Karpas-422 (cell line): ENCODE data around the gene CGNL1. TPM values are rescaled to one million over a fixed set of nuclear protein-coding genes. Genes with fewer than 3 reads are reported as not detected.

ENCODE experiments used
- DNase-seq: peaks from one replicate; pipeline ENCODE4 v3.0.0-alpha.2; 2015
- H2AFZ ChIP-seq: fragments of 200-600 bp; sonication (generic); 2 replicates; pipeline ENCODE4 v1.6.1; 2014; ENCODE audit warnings: antibody characterized with exemption, low read length, mixed read lengths
- H3K27ac ChIP-seq: fragments of 200-600 bp; sonication (generic); 2 replicates; pipeline ENCODE4 v1.5.1; 2014; ENCODE audit warnings: mild to moderate bottlenecking, low read length, moderate library complexity
- H3K27me3 ChIP-seq: fragments of 200-600 bp; sonication (generic); 2 replicates; pipeline ENCODE4 v1.6.1; 2014; ENCODE audit warnings: low read length, mixed read lengths
- H3K36me3 ChIP-seq: fragments of 200-600 bp; sonication (generic); 2 replicates; pipeline ENCODE4 v1.6.1; 2014; ENCODE audit warnings: low read length, mixed read lengths; ENCODE audit not compliant: insufficient read depth
- H3K4me1 ChIP-seq: fragments of 200-600 bp; sonication (generic); 2 replicates; pipeline ENCODE4 v1.6.1; 2014; ENCODE audit warnings: mild to moderate bottlenecking, low read length, mixed read lengths
- H3K4me2 ChIP-seq: fragments of 200-600 bp; sonication (generic); 2 replicates; pipeline ENCODE4 v1.6.1; 2014; ENCODE audit warnings: low read length, low read depth, mild to moderate bottlenecking; ENCODE audit not compliant: poor library complexity, severe bottlenecking
- H3K4me3 ChIP-seq: fragments of 200-600 bp; sonication (generic); 2 replicates; pipeline ENCODE4 v1.5.1; 2014; ENCODE audit warnings: mild to moderate bottlenecking, antibody characterized with exemption, low read length, mixed read lengths
- H3K79me2 ChIP-seq: fragments of 200-600 bp; sonication (generic); 2 replicates; pipeline ENCODE4 v1.6.1; 2014; ENCODE audit warnings: mild to moderate bottlenecking, low read length, mixed read lengths
- H3K9ac ChIP-seq: fragments of 200-600 bp; sonication (generic); 2 replicates; pipeline ENCODE4 v1.6.0; 2014; ENCODE audit warnings: low read length
- H3K9me2 ChIP-seq: fragments of 200-600 bp; sonication (generic), shearing (Covaris generic); replicated peaks from 2 replicates; pipeline ENCODE4 v1.6.0; 2014; ENCODE audit warnings: mild to moderate bottlenecking, low read length, moderate library complexity; ENCODE audit not compliant: insufficient read depth
- H3K9me3 ChIP-seq: fragments of 300-700, 200-600 bp; sonication (generic); 2 replicates; pipeline ENCODE4 v1.6.1; 2014; ENCODE audit warnings: low read length, mixed read lengths
- H4K20me1 ChIP-seq: fragments of 200-600 bp; sonication (generic); 2 replicates; pipeline ENCODE4 v1.6.1; 2014; ENCODE audit warnings: mild to moderate bottlenecking, antibody characterized with exemption, low read length, low read depth; ENCODE audit not compliant: insufficient read depth
- total RNA-seq: library from RNA; depleted of rRNA; stranded (reverse); fragments of >200 nt; shearing (Covaris generic); gene quantifications from 2 replicates; pipeline ENCODE4 v1.2.3, GENCODE V29; 2014; ENCODE audit warnings: low replicate concordance

The CGNL1 gene
- total RNA-seq, 1 experiment from 2014 or later, result not detected

DNA sequence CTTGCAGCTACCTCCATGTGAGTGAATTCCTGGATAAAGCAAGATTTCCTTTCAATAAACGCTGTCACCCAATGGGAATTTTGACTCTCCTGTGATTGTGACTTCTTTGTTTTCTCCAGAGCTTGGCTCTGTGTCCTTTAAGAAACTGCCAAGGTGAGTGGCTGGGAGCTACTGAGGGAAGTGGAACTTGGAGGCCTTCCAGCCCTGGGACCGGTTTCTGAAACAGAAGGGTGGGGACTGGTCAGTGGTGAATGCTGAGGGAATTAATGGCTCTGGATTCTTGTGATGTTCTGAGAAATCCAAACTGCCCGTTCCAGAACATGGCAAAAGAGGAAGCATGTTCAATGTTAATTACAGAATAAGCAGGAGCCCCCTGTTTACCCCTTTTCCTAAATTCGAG is 174.3 kb downstream of the CGNL1 start:
- H3K36me3 ChIP-seq, result no peaks in the 10 kb centered on the region
- no peaks in the 10 kb centered on the region for H3K9me2 ChIP-seq
- no peaks in the 10 kb centered on the region for H3K79me2 ChIP-seq
- no peak for DNase-seq
- no peak overlapping the region for H2AFZ ChIP-seq
- H3K9me3 ChIP-seq, result no peaks in the 10 kb centered on the region
- H4K20me1 ChIP-seq, result no peaks in the 10 kb centered on the region
- no peak overlapping the region for H3K4me2 ChIP-seq
- no peak overlapping the region for H3K27ac ChIP-seq
- no peak overlapping the region for H3K9ac ChIP-seq
- H3K4me1 ChIP-seq, result no peaks in the 10 kb centered on the region
- no peak overlapping the region for H3K4me3 ChIP-seq
- H3K27me3 ChIP-seq, result no peaks in the 10 kb centered on the region

- no peak for DNase-seq
- Histone ChIP-seq H3K9me3 (no peaks in the 10 kb centered on the region), H3K27ac (no peak overlapping the region), H3K9me2 (no peaks in the 10 kb centered on the region), H3K27me3 (no peaks in the 10 kb centered on the region), H3K4me3 (no peak overlapping the region), H3K9ac (no peak overlapping the region), H3K4me2 (no peak overlapping the region), H3K4me1 (no peaks in the 10 kb centered on the region), H2AFZ (no peak overlapping the region), H3K36me3 (no peaks in the 10 kb centered on the region), H4K20me1 (no peaks in the 10 kb centered on the region), H3K79me2 (no peaks in the 10 kb centered on the region)
Measured at GRCh38 chr15:57551715-57552677, 175.7 kb downstream of the CGNL1 start.

DNA sequence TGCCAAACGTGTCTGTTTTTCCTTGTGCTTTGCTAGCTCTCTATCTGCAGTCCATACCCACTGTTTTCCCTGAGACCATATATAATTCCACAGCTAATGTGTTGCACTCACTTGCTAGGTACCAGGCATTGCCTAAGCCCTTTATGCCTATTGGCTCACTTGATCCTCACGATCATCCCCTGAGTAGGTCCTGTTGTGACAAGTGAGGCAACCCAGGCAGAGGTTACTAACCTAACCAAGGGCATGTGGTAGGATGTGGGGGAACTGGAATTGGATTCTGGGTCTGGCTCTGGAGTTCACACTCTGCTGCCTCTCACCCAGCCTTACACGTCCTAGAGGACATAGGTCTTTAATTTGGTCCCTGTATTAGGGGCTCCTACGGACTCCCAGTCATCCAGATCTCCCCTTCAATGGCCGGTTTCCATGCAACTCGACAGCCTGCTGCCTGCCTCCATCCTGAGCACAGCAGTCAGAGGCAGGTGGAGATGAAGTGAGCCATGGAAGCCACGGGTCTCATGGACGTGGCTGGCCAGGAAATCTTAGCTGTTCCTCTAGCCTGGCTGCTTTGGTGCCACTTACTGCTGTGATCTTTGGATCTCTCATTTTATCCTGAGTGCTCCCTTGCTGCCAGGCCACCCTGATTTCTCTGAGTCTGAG is 176.5 kb downstream of the CGNL1 start:
- H3K4me1 ChIP-seq, result no peaks in the 10 kb centered on the region
- no peak overlapping the region for H2AFZ ChIP-seq
- H3K27ac ChIP-seq, result no peak overlapping the region
- H3K36me3 ChIP-seq, result no peaks in the 10 kb centered on the region
- no peaks in the 10 kb centered on the region for H3K27me3 ChIP-seq
- H3K4me3 ChIP-seq, result no peak overlapping the region
- H3K79me2 ChIP-seq, result no peaks in the 10 kb centered on the region
- H4K20me1 ChIP-seq, result no peaks in the 10 kb centered on the region
- no peak for DNase-seq
- H3K9me3 ChIP-seq, result no peaks in the 10 kb centered on the region
- H3K4me2 ChIP-seq, result no peak overlapping the region
- H3K9ac ChIP-seq, result no peak overlapping the region
- no peaks in the 10 kb centered on the region for H3K9me2 ChIP-seq

DNA sequence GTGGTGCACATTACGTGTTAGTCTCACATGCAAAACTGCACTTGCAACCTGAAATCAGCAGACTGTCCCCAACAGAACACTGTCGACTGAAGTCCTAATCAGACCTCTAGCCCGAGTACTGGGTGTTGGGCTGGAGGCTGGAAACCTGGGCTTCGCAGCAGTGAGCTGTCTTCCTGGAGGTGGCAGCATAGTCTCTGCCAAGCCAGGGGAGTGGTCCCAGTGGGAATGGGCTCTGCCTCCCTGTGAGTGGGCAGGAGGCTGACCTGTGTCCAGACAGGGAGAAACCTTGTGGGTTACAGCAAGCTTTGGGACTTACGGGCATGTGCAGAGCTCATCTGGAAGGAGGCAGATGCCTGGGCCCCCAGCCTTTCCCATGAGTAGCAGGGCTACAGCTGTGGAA is 177.2 kb downstream of the CGNL1 start:
- Histone ChIP-seq H3K27ac (no peak overlapping the region), H3K9me3 (no peaks in the 10 kb centered on the region), H3K4me3 (no peak overlapping the region), H3K9me2 (no peaks in the 10 kb centered on the region), H3K27me3 (no peaks in the 10 kb centered on the region), H2AFZ (no peak overlapping the region), H3K9ac (no peak overlapping the region), H3K79me2 (no peaks in the 10 kb centered on the region), H3K4me1 (no peaks in the 10 kb centered on the region), H4K20me1 (no peaks in the 10 kb centered on the region), H3K36me3 (no peaks in the 10 kb centered on the region), H3K4me2 (no peak overlapping the region)
- DNase-seq, result no peak

- H3K4me3 ChIP-seq, result no peak overlapping the region
- H3K27ac ChIP-seq, result no peak overlapping the region
- H3K9me3 ChIP-seq, result no peaks in the 10 kb centered on the region
- H3K4me1 ChIP-seq, result no peaks in the 10 kb centered on the region
- no peaks in the 10 kb centered on the region for H3K9me2 ChIP-seq
- no peaks in the 10 kb centered on the region for H3K27me3 ChIP-seq
- no peak overlapping the region for H3K9ac ChIP-seq
- H3K36me3 ChIP-seq, result no peaks in the 10 kb centered on the region
- no peak for DNase-seq
- no peak overlapping the region for H2AFZ ChIP-seq
- H3K4me2 ChIP-seq, result no peak overlapping the region
- H3K79me2 ChIP-seq, result no peaks in the 10 kb centered on the region
- H4K20me1 ChIP-seq, result no peaks in the 10 kb centered on the region
Measured at GRCh38 chr15:57554063-57554811, 177.9 kb downstream of the CGNL1 start.

DNA sequence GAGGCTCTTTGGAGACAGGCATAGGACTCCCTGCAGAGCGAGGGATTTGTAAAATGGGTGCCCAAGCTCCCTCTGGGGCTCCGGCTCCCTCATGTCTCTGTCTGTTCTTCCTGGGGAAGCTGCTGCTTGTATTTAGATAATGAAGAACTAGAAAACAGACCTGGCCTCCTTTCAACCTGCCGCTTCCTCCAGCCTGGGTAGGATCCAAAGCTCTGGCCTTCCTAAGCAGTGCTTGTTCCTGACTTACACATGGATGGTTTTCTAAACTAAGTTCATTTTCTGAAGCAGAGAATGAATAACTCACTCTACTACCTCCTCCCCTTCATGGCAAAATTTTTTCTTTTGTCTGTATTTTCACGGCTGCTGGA is 178.5 kb downstream of the CGNL1 start:
- H4K20me1 ChIP-seq, result no peaks in the 10 kb centered on the region
- no peak for DNase-seq

DNA sequence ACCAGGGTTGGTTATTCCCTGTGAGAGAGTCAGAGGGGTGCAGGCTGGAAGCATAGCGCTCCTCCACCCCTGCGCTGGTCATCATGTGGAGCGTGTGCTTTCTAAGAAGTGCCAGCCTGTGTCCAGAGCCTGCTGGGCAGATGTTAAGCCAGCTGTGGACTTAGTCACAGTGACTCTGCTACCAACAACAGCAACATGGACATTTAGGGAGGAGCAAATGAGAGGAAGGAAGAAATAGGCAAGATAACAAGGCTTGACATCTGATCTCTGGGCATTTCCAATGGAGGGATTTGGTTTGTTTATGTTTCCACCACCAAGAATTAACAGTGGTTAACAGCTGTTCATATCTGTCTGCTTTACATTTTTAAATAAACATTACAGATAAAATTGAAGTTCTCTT is 179.0 kb downstream of the CGNL1 start:
- H3K4me3 ChIP-seq, result no peak overlapping the region
- H3K36me3 ChIP-seq, result no peaks in the 10 kb centered on the region
- no peaks in the 10 kb centered on the region for H3K9me2 ChIP-seq
- H2AFZ ChIP-seq, result no peak overlapping the region
- DNase-seq, result no peak
- no peak overlapping the region for H3K4me2 ChIP-seq
- no peaks in the 10 kb centered on the region for H3K4me1 ChIP-seq
- no peaks in the 10 kb centered on the region for H3K27me3 ChIP-seq
- no peak overlapping the region for H3K9ac ChIP-seq
- no peaks in the 10 kb centered on the region for H3K79me2 ChIP-seq
- H4K20me1 ChIP-seq, result no peaks in the 10 kb centered on the region
- H3K27ac ChIP-seq, result no peak overlapping the region
- no peaks in the 10 kb centered on the region for H3K9me3 ChIP-seq

More for the DNA sequence above, 178.5 kb downstream of the CGNL1 start:
- no peak overlapping the region for H3K4me2 ChIP-seq
- no peaks in the 10 kb centered on the region for H3K36me3 ChIP-seq
- no peak overlapping the region for H2AFZ ChIP-seq
- no peaks in the 10 kb centered on the region for H3K9me3 ChIP-seq
- no peak overlapping the region for H3K9ac ChIP-seq
- no peaks in the 10 kb centered on the region for H3K79me2 ChIP-seq
- H3K4me1 ChIP-seq, result no peaks in the 10 kb centered on the region
- no peaks in the 10 kb centered on the region for H3K27me3 ChIP-seq
- no peaks in the 10 kb centered on the region for H3K9me2 ChIP-seq
- H3K4me3 ChIP-seq, result no peak overlapping the region
- no peak overlapping the region for H3K27ac ChIP-seq

DNA sequence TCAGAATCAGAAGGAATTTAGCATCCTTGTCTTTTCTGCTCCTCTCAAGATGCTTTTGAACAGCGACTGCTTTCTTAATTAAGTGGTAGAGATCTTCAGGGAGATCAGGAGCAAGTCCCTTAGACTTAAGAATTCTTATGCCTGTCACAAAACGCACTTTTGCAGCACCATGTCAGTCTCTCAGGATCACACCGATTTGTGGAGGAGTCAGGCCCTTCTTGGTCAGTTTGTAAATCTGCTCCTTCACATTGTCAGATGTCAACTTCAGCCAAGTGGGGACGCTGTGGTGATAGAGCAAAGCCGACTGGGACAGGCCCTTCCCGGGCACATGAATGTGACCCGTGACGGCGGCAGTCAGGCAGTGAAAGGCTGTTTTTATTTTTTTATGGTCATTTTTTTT is 179.7 kb downstream of the CGNL1 start:
- no peak overlapping the region for H3K4me3 ChIP-seq
- no peaks in the 10 kb centered on the region for H4K20me1 ChIP-seq
- H3K9ac ChIP-seq, result no peak overlapping the region
- H3K27me3 ChIP-seq, result no peaks in the 10 kb centered on the region
- no peak overlapping the region for H3K27ac ChIP-seq
- H3K36me3 ChIP-seq, result no peaks in the 10 kb centered on the region
- DNase-seq, result no peak
- no peak overlapping the region for H2AFZ ChIP-seq
- no peaks in the 10 kb centered on the region for H3K9me3 ChIP-seq
- no peaks in the 10 kb centered on the region for H3K9me2 ChIP-seq
- H3K4me2 ChIP-seq, result no peak overlapping the region
- H3K79me2 ChIP-seq, result no peaks in the 10 kb centered on the region
- no peaks in the 10 kb centered on the region for H3K4me1 ChIP-seq
